Ascending aorta (tissue), 2 donors: ENCODE results near the gene ZNF784. TPM values are rescaled to one million over a fixed set of nuclear protein-coding genes. Genes with fewer than 3 reads are reported as not detected.
A peak's percentile ranks its signal among the peaks of the same experiment; 100 is the strongest.

Source experiments
- DNase-seq, 2 donors: peaks; one replicate each; pipeline ENCODE4 v3.0.0-alpha.2; 2019; ENCODE audit warnings: low spot score in 2 of 2
- H3K27ac ChIP-seq, 2 donors: fragments of 200-600 bp; sonication (generic); one replicate each; pipeline ENCODE4 v1.5.1; 2016 to 2017; ENCODE audit warnings: mild to moderate bottlenecking in 1 of 2
- H3K27me3 ChIP-seq: fragments of 200-600 bp; sonication (generic); one replicate; pipeline ENCODE4 v1.5.1; 2017
- H3K36me3 ChIP-seq, 2 donors: fragments of 200-600 bp; sonication (generic); one replicate each; pipeline ENCODE4 v1.5.1; 2016
- H3K4me1 ChIP-seq, 2 donors: fragments of 200-600 bp; sonication (generic); one replicate each; pipeline ENCODE4 v1.5.1; 2016 to 2017; ENCODE audit warnings: mild to moderate bottlenecking in 1 of 2
- H3K4me3 ChIP-seq, 2 donors: fragments of 200-600 bp; sonication (generic); one replicate each; pipeline ENCODE4 v1.5.1; 2016 to 2017; ENCODE audit warnings: mild to moderate bottlenecking in 1 of 2
- H3K9me3 ChIP-seq, 2 donors: fragments of 200-600 bp; sonication (generic); one replicate each; pipeline ENCODE4 v1.5.1; 2016
- intact Hi-C: fragments of 100-400 bp; cut with DNase I; formaldehyde crosslinking; loops from one replicate; pipeline ENCODE4 v1.15.1; 2023
- total RNA-seq: library from RNA; depleted of rRNA; stranded (reverse); fragments of >200 nt; gene quantifications from one replicate; pipeline ENCODE4 v1.1.0, GENCODE V29; 2016
- TF ChIP-seq, protein P1 (sequence below), 3 experiments: fragments of 200-600 bp in 2 of 3; fragments of 450-650 bp in 1 of 3; sonication (generic) in 2 of 3; IDR thresholded peaks; one replicate each; pipeline ENCODE4 v1.5.1; 2016 to 2019; ENCODE audit warnings: antibody characterized with exemption in 3 of 3, mild to moderate bottlenecking in 1 of 3, moderate library complexity in 1 of 3

The ZNF784 gene
- total RNA-seq, 1 donor from 2014 or later: 14.7 TPM

DNA sequence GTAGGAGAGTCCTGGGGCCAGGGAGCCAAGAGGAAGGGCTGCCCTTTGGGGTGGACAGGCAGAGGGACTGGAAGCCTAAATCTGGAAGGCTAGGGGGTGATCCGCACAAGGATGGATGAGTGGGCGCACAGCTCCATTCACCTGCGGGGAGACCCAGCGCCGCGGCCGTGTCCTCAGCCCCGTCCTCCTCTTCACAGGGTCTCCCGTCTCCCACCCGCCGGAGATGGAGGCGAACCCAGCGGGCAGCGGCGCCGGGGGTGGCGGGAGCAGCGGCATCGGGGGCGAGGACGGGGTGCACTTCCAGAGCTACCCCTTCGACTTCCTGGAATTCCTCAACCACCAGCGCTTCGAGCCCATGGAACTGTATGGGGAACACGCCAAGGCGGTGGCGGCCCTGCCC is 11.0 kb downstream of the ZNF784 start:
- Histone ChIP-seq H3K36me3 (peaks cover 32 to 50% of the 10 kb centered on the region in 2 donors), H3K9me3 (no peaks in the 10 kb centered on the region), H3K27ac (no peak overlapping the region), H3K4me3 (no peak overlapping the region), H3K4me1 (no peaks in the 10 kb centered on the region), H3K27me3 (no peaks in the 10 kb centered on the region)
- DNase-seq: no peak
- intact Hi-C loops: no loop called here
- TF ChIP-seq, protein P1, sequence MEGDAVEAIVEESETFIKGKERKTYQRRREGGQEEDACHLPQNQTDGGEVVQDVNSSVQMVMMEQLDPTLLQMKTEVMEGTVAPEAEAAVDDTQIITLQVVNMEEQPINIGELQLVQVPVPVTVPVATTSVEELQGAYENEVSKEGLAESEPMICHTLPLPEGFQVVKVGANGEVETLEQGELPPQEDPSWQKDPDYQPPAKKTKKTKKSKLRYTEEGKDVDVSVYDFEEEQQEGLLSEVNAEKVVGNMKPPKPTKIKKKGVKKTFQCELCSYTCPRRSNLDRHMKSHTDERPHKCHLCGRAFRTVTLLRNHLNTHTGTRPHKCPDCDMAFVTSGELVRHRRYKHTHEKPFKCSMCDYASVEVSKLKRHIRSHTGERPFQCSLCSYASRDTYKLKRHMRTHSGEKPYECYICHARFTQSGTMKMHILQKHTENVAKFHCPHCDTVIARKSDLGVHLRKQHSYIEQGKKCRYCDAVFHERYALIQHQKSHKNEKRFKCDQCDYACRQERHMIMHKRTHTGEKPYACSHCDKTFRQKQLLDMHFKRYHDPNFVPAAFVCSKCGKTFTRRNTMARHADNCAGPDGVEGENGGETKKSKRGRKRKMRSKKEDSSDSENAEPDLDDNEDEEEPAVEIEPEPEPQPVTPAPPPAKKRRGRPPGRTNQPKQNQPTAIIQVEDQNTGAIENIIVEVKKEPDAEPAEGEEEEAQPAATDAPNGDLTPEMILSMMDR (IDR thresholded peaks at IDR 0.05): no peak

DNA sequence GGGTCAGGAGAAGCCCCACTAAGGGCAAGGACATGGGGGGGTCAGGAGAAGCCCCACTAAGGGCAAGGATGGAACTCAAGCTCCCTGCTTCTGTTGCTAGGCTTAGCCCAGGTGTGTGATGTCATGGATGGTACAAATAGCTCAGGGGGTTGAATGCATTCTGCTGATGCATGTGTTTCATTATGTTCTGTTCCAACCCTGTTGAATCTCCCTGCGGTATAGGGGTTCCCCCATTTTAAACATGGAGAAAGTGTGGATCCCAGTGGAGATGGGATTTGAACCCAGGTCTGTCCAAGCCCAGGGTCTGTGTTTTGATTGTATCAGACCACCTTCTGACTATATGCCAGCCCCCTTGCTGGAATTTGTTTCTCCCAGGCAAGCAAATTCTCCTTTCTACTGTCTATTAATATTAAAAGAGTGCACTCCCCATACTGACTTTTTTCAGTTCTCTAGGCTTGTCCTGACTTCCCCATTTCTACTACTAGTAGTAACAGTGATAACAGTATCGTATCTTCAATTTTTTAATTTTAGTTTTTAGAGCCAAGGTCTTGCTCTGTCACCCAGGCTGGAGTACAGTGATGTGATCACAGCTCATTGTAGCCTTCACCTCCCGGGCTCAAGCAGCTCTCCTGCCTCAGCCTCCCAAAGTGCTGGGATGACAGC is 12.3 kb downstream of the ZNF784 start:
- H3K27ac ChIP-seq: no peak overlapping the region

DNA sequence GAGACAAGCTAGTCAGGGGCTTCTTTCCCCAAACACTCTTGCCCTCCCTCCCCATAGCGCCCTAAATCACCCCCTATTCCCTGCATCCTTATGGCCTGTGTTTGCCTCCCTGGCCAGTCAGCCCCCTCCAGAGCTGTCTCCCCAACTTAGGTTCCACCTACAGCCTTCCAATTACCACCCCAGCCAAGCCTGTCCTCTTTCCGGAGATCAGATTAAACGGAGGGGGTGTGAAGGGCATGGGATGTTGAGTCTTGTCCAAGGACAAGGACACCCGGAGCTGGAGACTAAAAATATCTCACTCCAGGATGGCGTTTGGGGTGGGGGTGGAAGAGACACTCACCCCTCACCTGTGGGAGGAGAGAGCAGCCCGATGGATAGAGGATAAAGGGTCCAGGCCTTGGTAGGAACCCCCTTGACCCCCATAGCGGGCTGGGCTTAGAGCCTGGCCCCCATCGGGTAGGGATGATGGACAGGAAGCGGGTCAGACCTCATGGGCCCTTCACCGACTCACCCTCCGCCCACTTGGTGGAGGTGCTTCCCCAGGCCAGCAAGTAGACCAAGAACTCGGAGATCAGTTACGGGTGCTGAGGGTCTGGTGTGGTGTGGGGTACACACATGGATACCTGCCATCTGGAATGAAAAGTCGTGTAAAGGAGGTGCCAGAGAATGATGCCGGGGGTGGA is 12.9 kb downstream of the ZNF784 start:
- peaks cover 20 to 33% of the 10 kb centered on the region in 2 donors for H3K36me3 ChIP-seq

More for the DNA sequence above, 12.3 kb downstream of the ZNF784 start:
- no peaks in the 10 kb centered on the region for H3K9me3 ChIP-seq
- H3K36me3 ChIP-seq: peaks cover 25 to 40% of the 10 kb centered on the region in 2 donors
- no peaks in the 10 kb centered on the region for H3K27me3 ChIP-seq
- no peak for DNase-seq
- no peaks in the 10 kb centered on the region for H3K4me1 ChIP-seq
- intact Hi-C loops: no loop called here
- TF ChIP-seq, protein P1 (IDR thresholded peaks at IDR 0.05): no peak
- no peak overlapping the region for H3K4me3 ChIP-seq

DNA sequence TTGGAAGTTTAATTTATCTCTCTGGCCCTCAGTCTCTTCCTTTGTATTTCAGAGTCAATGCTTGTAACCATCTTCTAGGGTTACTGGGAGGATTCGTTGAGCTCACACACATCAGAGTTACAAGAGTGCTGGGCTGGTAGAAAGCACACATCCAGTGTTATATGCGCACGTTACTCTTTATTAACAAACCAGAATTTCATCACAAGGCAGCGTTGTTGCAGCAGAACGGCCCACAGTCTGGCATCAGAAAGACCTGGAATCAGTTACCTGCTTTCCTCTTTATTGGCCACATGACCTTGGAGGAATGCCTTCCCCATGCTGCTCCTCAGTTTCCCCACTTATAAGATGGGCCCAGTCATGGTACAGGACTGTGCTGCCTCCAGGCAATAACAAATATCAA is 15.0 kb downstream of the ZNF784 start:
- no peak for DNase-seq
- TF ChIP-seq, protein P1 (IDR thresholded peaks at IDR 0.05): no peak
- Histone ChIP-seq H3K27me3 (no peaks in the 10 kb centered on the region), H3K9me3 (no peaks in the 10 kb centered on the region), H3K4me3 (no peak overlapping the region), H3K4me1 (peaks cover 2 to 12% of the 10 kb centered on the region in 2 donors), H3K36me3 (peaks cover 3 to 18% of the 10 kb centered on the region in 2 donors), H3K27ac (no peak overlapping the region)
- intact Hi-C loops: loop anchor here (10.0 kb wide), 1 partner anchor 325 kb away; the partner anchor contains the start of genes BRSK1 and HSPBP1

More for the DNA sequence above, 12.9 kb downstream of the ZNF784 start:
- TF ChIP-seq, protein P1 (IDR thresholded peaks at IDR 0.05): no peak
- H3K27me3 ChIP-seq: no peaks in the 10 kb centered on the region
- H3K4me1 ChIP-seq: peaks cover 0 to 5% of the 10 kb centered on the region in 2 donors
- H3K4me3 ChIP-seq: no peak overlapping the region
- no peak overlapping the region for H3K27ac ChIP-seq
- DNase-seq: no peak
- H3K9me3 ChIP-seq: no peaks in the 10 kb centered on the region
- intact Hi-C loops: no loop called here

DNA sequence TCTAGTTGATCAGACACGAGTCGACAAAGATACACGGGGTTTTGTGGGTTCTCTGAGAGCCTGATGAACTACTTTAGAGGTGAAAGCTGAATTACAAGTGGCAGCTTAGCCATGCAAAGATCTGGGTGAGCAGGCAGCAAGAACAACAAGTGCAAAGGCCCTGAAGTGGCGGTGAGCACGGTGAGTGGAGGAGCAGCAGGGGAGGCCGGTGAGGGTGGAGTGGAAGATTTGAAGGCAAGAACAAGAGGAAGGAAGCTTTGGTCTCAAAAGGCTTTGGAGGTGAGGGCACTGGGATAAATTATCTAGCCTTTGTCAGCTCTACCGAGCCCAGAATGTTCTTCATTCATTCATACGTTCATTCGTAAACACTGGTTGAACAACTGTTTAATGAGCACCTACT is 17.5 kb downstream of the ZNF784 start:
- Histone ChIP-seq H3K4me3 (peak overlapping the region; percentile 91 to 93), H3K27me3 (no peaks in the 10 kb centered on the region), H3K27ac (peak overlapping the region; percentile 92 to 98), H3K36me3 (peaks cover 0 to 17% of the 10 kb centered on the region in 2 donors), H3K4me1 (peaks cover 3 to 13% of the 10 kb centered on the region in 2 donors), H3K9me3 (no peaks in the 10 kb centered on the region)
- TF ChIP-seq, protein P1 (IDR thresholded peaks at IDR 0.05): no peak
- DNase-seq: no peak
- intact Hi-C loops: loop anchor here (10.0 kb wide), 1 partner anchor 322 kb away; the partner anchor contains the start of genes BRSK1 and HSPBP1
